ENCODE measurements around the gene OTOP2. TPM values are rescaled to one million over a fixed set of nuclear protein-coding genes. Genes with fewer than 3 reads are reported as not detected.

OTOP2 gene
- total RNA-seq, 2 donors from 2014 or later, result not detected

DNA sequence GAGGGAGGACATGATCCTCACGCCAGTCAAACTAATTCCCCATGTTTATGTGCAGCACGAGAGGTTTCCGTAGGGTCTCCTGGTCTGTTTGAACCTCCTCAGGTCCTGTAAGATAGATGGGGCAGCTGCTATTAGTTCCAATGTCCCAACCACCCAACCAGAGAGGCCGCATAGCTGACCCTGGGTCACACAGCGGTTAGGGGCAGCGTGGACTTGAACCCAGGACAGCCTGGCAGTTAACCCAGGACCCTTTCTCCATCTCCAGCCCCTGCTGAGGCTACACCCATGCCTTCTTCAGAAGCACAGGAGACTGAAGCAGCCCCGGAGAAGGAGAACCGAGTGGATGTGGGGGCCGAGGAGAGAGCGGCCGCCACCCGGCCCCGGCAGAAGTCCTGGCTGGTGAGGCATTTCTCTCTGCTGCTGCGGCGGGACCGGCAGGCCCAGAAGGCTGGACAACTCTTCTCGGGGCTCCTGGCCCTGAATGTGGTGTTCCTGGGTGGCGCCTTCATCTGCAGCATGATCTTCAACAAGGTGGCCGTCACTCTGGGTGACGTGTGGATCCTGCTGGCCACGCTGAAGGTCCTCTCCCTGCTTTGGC, 17.2 kb downstream of the OTOP2 start:
- no peak overlapping the region for H3K27ac Mint-ChIP-seq
- no peaks in the 10 kb centered on the region for H3K36me3 Mint-ChIP-seq (ENCODE audit: insufficient read depth in 2 of 2)
- peaks cover 44% of the 10 kb centered on the region for H3K27me3 Mint-ChIP-seq (ENCODE audit: low read depth)
- ATAC-seq (replicated peaks in 1 of 2) (no peak), DNase-seq (no peak)
- H3K4me1 Mint-ChIP-seq (ENCODE audit: low read depth), result no peaks in the 10 kb centered on the region
- no peaks in the 10 kb centered on the region for H3K9me3 Mint-ChIP-seq
- H3K4me3 Mint-ChIP-seq, result no peak overlapping the region

DNA sequence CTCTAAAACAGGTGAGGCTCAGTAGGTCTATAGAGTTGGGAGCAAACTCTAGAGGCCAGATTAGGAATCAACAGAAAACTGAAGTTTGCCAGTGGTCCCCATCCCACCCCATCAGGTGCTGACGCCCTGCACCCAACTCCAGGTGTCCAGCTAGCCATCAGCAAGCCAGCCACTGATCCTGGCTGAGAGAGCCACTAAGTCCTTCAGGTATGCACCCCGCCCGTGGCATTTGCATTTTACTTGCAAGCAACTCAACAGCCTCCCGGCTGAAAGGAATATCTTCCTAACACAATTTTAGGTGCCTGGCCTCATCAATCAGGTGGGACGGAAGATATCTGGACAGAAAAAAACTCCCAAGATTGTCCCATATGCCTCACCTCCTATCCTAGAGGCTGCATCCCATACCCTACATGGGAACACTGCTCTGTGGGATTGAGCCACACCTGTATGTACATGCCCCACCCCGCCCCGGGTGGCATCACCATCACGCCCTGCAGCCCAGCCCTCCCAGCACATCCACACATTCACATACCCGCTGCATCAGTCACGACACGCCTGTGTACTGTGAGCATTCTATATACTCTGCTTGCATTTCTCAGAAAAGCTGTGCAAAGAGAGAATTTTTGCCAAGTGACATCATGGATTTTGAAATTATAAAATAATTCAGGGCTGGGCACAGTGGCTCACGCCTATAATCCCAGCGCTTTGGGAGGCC, 19.9 kb downstream of the OTOP2 start:
- peaks cover 18% of the 10 kb centered on the region for H3K27me3 Mint-ChIP-seq (ENCODE audit: low read depth)
- H3K4me3 Mint-ChIP-seq, result no peak overlapping the region
- DNase-seq (no peak), ATAC-seq (replicated peaks in 1 of 2) (no peak)
- no peaks in the 10 kb centered on the region for H3K9me3 Mint-ChIP-seq
- H3K36me3 Mint-ChIP-seq (ENCODE audit: insufficient read depth in 2 of 2), result no peaks in the 10 kb centered on the region
- H3K4me1 Mint-ChIP-seq (ENCODE audit: low read depth), result no peaks in the 10 kb centered on the region
- no peak overlapping the region for H3K27ac Mint-ChIP-seq

DNA sequence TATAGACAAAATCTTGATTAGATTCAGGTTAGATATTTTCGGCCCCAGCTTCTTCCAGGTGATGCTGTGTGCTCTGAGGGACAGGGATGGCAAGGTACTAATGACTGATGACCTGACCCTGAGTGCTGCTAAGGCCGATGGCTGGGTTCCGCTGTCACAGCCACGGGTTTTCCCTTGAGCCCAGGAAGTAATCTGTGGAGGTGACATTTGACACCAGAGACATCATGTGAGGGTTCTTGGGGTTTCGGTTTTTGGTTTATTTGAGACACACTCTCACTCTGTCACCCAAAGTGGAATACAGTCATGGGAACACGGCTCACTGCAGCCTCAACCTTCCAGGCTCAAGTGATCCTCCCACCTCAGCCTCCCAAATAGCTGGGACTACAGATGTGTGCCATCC, 21.5 kb downstream of the OTOP2 start:
- DNase-seq (no peak), ATAC-seq (replicated peaks in 1 of 2) (peak in 1 of 2 donors; percentile 17)
- Mint-ChIP-seq H3K27ac (no peak overlapping the region), H3K4me1 (ENCODE audit: low read depth) (no peaks in the 10 kb centered on the region), H3K4me3 (no peak overlapping the region), H3K27me3 (ENCODE audit: low read depth) (peaks cover 12% of the 10 kb centered on the region), H3K36me3 (ENCODE audit: insufficient read depth in 2 of 2) (no peaks in the 10 kb centered on the region), H3K9me3 (no peaks in the 10 kb centered on the region)

DNA sequence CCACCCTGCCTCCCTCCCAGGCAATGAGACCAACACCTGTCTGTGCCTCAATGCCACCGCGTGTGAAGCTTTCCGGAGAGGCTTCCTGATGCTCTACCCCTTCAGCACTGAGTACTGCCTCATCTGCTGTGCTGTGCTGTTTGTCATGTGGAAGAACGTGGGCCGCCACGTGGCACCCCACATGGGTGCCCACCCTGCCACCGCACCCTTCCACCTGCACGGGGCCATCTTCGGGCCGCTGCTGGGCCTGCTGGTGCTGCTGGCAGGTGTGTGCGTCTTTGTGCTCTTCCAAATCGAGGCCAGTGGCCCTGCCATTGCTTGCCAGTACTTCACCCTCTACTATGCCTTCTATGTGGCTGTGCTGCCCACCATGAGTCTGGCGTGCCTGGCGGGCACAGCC, 22.6 kb downstream of the OTOP2 start:
- no peaks in the 10 kb centered on the region for H3K36me3 Mint-ChIP-seq (ENCODE audit: insufficient read depth in 2 of 2)
- no peaks in the 10 kb centered on the region for H3K4me1 Mint-ChIP-seq (ENCODE audit: low read depth)
- ATAC-seq (replicated peaks in 1 of 2) (no peak), DNase-seq (no peak)
- H3K27me3 Mint-ChIP-seq (ENCODE audit: low read depth), result peaks cover 12% of the 10 kb centered on the region
- H3K9me3 Mint-ChIP-seq, result no peaks in the 10 kb centered on the region
- no peak overlapping the region for H3K4me3 Mint-ChIP-seq
- H3K27ac Mint-ChIP-seq, result no peak overlapping the region

DNA sequence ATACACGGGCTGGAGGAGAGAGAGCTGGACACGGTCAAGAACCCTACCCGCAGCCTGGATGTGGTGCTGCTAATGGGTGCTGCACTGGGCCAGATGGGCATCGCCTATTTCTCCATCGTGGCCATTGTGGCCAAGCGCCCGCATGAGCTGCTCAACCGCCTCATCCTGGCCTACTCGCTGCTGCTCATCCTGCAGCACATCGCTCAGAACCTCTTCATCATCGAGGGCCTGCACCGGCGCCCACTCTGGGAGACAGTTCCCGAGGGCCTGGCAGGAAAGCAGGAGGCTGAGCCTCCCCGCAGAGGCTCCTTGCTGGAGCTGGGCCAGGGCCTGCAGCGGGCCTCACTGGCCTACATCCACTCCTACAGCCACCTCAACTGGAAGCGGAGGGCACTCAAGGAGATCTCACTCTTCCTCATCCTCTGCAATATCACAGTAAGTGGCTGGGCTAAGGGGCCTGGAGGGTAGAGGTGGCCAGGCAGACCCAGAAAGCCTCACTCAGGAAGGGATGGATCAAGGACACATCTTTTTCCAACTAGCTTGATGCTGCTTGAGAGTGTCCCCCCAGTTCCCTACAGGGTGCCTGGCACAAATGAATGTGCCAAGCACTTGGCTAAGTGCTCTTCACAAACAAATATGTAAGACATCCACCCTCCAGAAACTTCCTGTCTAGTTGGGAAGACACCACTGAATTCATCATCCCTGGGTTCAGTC, 23.1 kb downstream of the OTOP2 start:
- H3K9me3 Mint-ChIP-seq, result no peaks in the 10 kb centered on the region
- no peak for DNase-seq
- no peaks in the 10 kb centered on the region for H3K4me1 Mint-ChIP-seq (ENCODE audit: low read depth)
- H3K4me3 Mint-ChIP-seq, result no peak overlapping the region
- H3K27ac Mint-ChIP-seq, result no peak overlapping the region
- no peak for ATAC-seq (replicated peaks in 1 of 2)
- peaks cover 12% of the 10 kb centered on the region for H3K27me3 Mint-ChIP-seq (ENCODE audit: low read depth)
- H3K36me3 Mint-ChIP-seq (ENCODE audit: insufficient read depth in 2 of 2), result no peaks in the 10 kb centered on the region

DNA sequence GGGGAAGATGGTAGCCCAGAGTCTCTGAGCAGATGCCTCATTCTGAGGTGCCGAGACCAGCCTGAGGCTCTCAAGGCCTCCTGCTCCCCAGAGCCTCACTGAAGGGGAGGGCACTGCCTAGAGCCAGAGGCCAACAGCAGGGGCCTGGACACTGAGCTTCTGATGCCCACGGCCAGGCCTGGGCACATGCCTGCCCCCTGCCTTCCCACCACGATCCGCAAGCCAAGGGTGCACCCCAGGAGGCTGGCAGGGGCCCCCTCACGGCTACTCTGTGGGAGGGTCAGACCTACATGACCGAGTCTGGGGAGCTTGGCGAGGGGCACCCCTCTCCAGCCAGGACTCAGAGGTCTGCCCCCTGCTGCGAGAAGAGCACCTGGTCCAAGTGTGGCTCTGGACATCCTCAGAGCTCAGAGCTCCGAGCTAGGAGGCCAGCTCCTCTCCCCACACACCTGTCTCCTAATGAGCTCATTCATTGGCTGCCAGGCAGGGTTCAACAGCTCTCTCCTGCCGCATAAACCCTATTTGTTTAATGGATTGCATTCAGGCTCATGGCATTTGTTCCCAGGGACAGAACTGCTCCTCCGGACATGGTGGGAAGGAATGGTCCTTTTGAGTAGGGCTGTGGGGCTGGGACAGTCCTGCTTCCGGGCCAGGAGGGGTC, 25.5 kb downstream of the OTOP2 start:
- no peak overlapping the region for H3K27ac Mint-ChIP-seq
- no peak overlapping the region for H3K4me3 Mint-ChIP-seq

DNA sequence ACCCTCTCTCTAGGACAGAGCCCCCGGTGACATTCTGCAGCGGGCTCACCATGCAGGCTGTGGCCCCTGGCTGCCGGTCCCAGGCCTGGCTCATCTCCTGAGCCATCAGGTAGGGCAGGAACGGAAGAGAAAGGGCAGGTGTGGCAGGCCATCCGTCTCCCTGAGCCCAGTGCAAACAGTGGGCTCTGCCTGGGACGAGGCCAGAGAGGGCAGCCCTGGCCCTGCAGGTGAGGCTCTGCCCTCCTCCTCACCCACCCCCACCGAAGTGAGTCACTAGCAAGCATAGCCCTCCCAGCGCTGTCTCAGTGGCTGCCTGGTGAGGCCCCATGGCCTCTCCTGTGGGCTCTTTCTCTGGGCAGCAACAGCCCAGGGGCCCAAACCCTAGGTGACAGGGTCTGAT, 26.1 kb downstream of the OTOP2 start:
- Mint-ChIP-seq H3K36me3 (ENCODE audit: insufficient read depth in 2 of 2) (no peaks in the 10 kb centered on the region), H3K4me3 (no peak overlapping the region), H3K27ac (no peak overlapping the region), H3K27me3 (ENCODE audit: low read depth) (no peaks in the 10 kb centered on the region), H3K9me3 (no peaks in the 10 kb centered on the region), H3K4me1 (ENCODE audit: low read depth) (no peaks in the 10 kb centered on the region)
- DNase-seq (no peak), ATAC-seq (replicated peaks in 1 of 2) (no peak)

More for the DNA sequence above, 25.5 kb downstream of the OTOP2 start:
- no peak for ATAC-seq (replicated peaks in 1 of 2)
- Mint-ChIP-seq H3K9me3 (no peaks in the 10 kb centered on the region), H3K36me3 (ENCODE audit: insufficient read depth in 2 of 2) (no peaks in the 10 kb centered on the region), H3K4me1 (ENCODE audit: low read depth) (no peaks in the 10 kb centered on the region), H3K27me3 (ENCODE audit: low read depth) (no peaks in the 10 kb centered on the region)
- no peak for DNase-seq

DNA sequence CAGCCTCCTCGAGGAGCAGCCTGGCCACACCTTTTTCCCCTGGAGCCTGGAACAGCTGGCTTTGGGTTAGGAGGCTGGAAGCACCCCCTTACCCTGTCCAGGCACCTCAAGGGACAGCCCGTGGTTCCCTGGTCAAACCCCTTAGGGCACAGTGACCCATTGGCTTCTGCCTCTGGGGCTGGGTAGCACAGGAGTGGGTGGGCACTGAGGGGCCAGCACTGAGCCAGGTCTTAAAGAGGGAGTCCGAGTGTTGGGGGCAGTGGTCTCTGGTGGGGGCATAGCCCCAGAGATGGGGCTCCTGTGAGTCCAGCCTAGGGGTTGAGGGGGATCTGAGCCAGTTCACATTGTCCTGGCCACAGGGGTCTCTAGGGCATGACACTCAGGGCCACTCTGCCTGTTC, 27.0 kb downstream of the OTOP2 start:
- DNase-seq (no peak), ATAC-seq (replicated peaks in 1 of 2) (no peak)
- H3K4me3 Mint-ChIP-seq, result no peak overlapping the region
- no peaks in the 10 kb centered on the region for H3K27me3 Mint-ChIP-seq (ENCODE audit: low read depth)
- no peaks in the 10 kb centered on the region for H3K9me3 Mint-ChIP-seq
- no peak overlapping the region for H3K27ac Mint-ChIP-seq
- no peaks in the 10 kb centered on the region for H3K36me3 Mint-ChIP-seq (ENCODE audit: insufficient read depth in 2 of 2)
- no peaks in the 10 kb centered on the region for H3K4me1 Mint-ChIP-seq (ENCODE audit: low read depth)

DNA sequence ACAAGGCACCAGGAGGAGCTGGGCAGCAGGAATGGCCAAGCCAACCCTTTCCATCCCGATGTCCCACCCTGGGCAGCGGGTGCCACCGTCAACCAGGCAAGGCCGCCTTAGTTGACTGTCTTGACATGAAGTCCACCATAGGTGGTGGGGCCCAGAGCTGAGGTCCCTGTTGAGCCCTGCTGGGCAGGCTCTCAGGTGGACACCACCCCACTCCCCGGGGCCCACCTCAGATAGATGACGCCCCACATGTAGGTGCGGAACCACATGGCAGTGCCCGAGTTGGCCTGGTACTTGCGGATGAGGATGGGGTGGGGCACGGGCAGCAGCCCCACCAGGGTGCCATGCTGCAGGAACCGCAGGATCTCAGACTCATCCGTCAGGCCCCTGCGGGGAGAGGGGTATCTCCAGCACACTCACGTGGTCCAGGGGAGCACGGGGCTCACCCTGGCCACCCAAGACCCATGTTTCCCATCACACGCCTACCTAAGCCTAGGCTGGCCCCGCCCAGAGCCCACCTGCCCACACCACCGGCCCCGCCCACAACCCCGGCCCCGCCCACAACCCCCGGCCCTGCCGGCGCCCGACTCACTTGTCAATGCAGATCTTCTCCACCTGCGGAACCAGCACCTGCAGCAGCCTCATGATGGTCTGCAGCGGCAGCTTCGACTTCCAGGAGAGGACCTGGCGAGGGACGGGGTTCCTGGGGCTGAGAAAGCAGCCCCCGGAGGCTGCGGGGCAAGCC, 27.8 kb downstream of the OTOP2 start:
- Mint-ChIP-seq H3K4me3 (no peak overlapping the region), H3K27me3 (ENCODE audit: low read depth) (no peaks in the 10 kb centered on the region), H3K36me3 (ENCODE audit: insufficient read depth in 2 of 2) (no peaks in the 10 kb centered on the region), H3K9me3 (no peaks in the 10 kb centered on the region), H3K27ac (no peak overlapping the region), H3K4me1 (ENCODE audit: low read depth) (no peaks in the 10 kb centered on the region)
- no peak for DNase-seq
- no peak for ATAC-seq (replicated peaks in 1 of 2)

DNA sequence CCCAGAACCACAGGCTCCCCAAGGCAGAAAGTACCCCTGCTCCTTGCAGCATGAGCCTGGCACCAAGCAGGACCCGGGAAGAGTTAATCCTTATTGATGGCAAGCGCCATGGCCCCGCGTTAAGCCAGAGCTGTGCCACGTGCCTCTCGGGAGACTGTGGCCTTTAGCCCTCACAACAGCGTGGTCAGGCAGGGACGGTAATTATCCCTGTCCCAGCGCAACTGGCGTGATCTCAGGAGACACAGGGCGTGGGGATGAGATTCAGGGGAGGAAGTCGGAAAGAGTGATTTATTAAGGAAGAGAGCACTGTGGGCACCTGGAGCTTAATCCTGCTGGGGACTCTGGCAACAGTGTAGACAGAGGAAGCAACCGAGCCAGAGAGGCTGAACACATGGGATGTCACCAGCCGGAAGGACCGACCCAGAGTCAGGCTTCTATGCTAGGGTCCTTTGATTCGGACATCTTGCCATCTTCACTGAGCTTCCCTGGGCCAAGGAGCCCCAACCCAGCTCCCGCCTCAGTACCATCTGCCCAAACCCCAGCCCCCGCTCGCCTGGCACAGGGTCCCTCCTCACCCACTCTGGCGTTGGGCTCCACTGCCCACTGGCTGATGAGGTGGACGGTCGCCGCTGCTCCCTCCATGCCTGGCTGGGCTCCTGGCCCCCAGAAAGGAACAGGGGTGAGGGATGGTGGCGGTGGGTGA, 28.5 kb downstream of the OTOP2 start:
- Mint-ChIP-seq H3K9me3 (no peaks in the 10 kb centered on the region), H3K27me3 (ENCODE audit: low read depth) (no peaks in the 10 kb centered on the region), H3K4me3 (no peak overlapping the region), H3K4me1 (ENCODE audit: low read depth) (no peaks in the 10 kb centered on the region), H3K36me3 (ENCODE audit: insufficient read depth in 2 of 2) (no peaks in the 10 kb centered on the region), H3K27ac (no peak overlapping the region)
- ATAC-seq (replicated peaks in 1 of 2) (no peak), DNase-seq (no peak)

DNA sequence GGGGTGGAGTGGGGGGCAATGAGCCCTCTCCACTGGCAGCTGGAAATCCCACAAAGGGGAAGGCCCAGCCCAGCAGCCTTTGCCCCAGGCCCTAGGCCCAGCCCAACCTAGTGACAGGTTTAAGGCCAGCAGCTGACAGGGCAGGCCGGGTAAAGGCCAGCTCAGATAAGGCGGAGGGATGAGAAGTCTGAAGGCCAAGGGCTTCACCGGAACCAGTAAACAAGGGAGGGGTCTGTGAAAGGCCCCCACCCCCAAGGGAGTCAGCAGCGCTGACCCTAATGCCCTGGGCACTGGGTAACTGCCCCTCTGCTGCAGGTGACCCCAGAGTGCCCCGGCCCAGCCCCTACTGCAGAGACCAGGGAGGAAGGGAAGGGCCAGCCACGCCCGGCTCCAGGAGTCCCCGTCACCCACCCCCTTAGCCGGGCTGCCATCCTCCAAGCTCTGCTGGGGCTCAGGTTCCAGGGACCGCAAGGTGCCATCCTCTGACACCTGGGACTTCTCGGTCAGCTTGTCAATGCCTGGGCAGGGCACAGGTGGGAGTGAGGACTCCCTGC, 29.1 kb downstream of the OTOP2 start:
- no peak overlapping the region for H3K27ac Mint-ChIP-seq
- H3K36me3 Mint-ChIP-seq (ENCODE audit: insufficient read depth in 2 of 2), result no peaks in the 10 kb centered on the region
- no peaks in the 10 kb centered on the region for H3K27me3 Mint-ChIP-seq (ENCODE audit: low read depth)
- ATAC-seq (replicated peaks in 1 of 2), result no peak
- H3K4me3 Mint-ChIP-seq, result no peak overlapping the region
- no peaks in the 10 kb centered on the region for H3K4me1 Mint-ChIP-seq (ENCODE audit: low read depth)
- DNase-seq, result no peak
- H3K9me3 Mint-ChIP-seq, result no peaks in the 10 kb centered on the region

DNA sequence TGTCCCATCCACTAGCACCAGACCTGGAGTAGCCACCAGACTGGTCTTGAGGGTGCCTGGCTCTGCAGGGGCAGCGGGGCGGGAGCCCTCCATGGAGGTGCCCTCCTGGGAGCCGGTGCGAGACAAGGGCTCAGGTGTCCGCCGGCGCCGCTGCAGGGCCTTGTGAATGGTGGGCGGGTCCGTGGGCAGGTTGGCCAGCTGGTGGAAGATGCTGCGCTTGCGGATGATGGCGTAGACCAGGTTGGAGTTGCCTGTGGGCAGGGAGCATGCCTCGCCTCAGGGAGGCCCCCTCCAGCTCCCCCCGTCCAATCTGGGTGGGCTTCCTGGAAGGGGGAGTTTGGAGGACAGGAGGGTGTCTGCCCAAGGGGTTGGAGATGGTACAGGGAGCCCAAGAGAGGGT, 30.0 kb downstream of the OTOP2 start:
- H3K9me3 Mint-ChIP-seq, result no peaks in the 10 kb centered on the region
- no peak for DNase-seq
- H3K27ac Mint-ChIP-seq, result no peak overlapping the region
- no peaks in the 10 kb centered on the region for H3K4me1 Mint-ChIP-seq (ENCODE audit: low read depth)
- H3K36me3 Mint-ChIP-seq (ENCODE audit: insufficient read depth in 2 of 2), result no peaks in the 10 kb centered on the region
- no peaks in the 10 kb centered on the region for H3K27me3 Mint-ChIP-seq (ENCODE audit: low read depth)
- no peak for ATAC-seq (replicated peaks in 1 of 2)
- H3K4me3 Mint-ChIP-seq, result no peak overlapping the region
